C4-2B (cell line): ENCODE results near the gene NIM1K.

Source experiments
- H3K27ac ChIP-seq: fragments of 450-650 bp; 2 replicates; pipeline ENCODE4 v1.5.1; 2017
- CTCF ChIP-seq: fragments of 450-650 bp; conservative IDR thresholded peaks from 2 replicates; pipeline ENCODE4 v1.5.1; 2017; ENCODE audit warnings: mild to moderate bottlenecking
- ZFX ChIP-seq: fragments of 450-650 bp; IDR thresholded peaks from 2 replicates; pipeline ENCODE4 v1.6.1; 2017

Gene NIM1K

GRCh38 chr5:43268188-43268820 lies 76.3 kb downstream of the NIM1K start:
- TF ChIP-seq CTCF = no peak
- no peak for TF ChIP-seq ZFX
- no peak overlapping the region for H3K27ac ChIP-seq

GRCh38 chr5:43270645-43271044 lies 78.6 kb downstream of the NIM1K start:
- no peak overlapping the region for H3K27ac ChIP-seq
- TF ChIP-seq CTCF (no peak), ZFX (no peak)

- TF ChIP-seq ZFX = no peak
- no peak for TF ChIP-seq CTCF
- no peak overlapping the region; the same call in 1 of the 2 replicates for H3K27ac ChIP-seq
These were observed 81.5 kb downstream of the NIM1K start for GRCh38 chr5:43273552-43273951.

GRCh38 chr5:43274435-43275114 lies 82.5 kb downstream of the NIM1K start:
- peak overlapping the region; percentile 19; the same call in 1 of the 2 replicates for H3K27ac ChIP-seq
- TF ChIP-seq ZFX = no peak
- no peak for TF ChIP-seq CTCF

DNA sequence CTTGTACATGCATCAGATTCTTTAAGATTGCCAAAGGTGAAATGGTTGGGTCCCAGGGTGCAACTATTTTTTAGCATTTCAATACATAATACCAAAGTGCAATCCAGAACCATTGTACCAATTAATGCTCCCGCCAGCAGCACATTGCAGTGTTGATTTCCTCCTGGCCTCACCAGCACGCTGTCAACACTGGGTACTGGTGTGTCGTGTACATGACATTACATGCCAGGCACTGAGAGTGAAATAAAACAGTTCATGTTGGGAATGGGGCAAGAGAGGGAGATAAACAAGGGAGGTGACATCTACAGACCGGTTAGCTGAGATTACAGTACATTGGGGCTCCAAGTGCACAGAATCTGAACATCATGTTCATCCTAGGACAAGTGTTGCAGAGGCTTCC lies 83.4 kb downstream of the NIM1K start:
- TF ChIP-seq CTCF (no peak), ZFX (no peak)
- H3K27ac ChIP-seq = no peak overlapping the region

- TF ChIP-seq CTCF = no peak
- TF ChIP-seq ZFX = no peak
- no peak overlapping the region for H3K27ac ChIP-seq
These were observed 87.7 kb downstream of the NIM1K start for GRCh38 chr5:43279548-43280274.
